ENCODE data around the gene CRYBA2.

CRYBA2 gene

GRCh38 chr2:218983263-218983933 lies 9.8 kb downstream of the CRYBA2 start:
- WGBS (ENCODE audit: insufficient coverage, insufficient read length): no CpG with 5 or more reads among the region's 23 CpGs
- H3K27me3 ChIP-seq (ENCODE audit: control insufficient read depth, insufficient read depth, low read length): peaks cover 74% of the 10 kb centered on the region
- H3K36me3 ChIP-seq (ENCODE audit: control insufficient read depth, insufficient read depth, low read length): no peaks in the 10 kb centered on the region
- no peak overlapping the region for H3K27ac ChIP-seq (ENCODE audit: low read length)
- no peak overlapping the region for H3K4me3 ChIP-seq (ENCODE audit: low read length)
- H3K4me1 ChIP-seq (ENCODE audit: control insufficient read depth, insufficient read depth, low read length): peaks cover 3% of the 10 kb centered on the region
- no peaks in the 10 kb centered on the region for H3K9me3 ChIP-seq (ENCODE audit: control insufficient read depth, insufficient read depth, low read length)
- DNase-seq (ENCODE audit: low read depth, low spot score): no peak

- no peaks in the 10 kb centered on the region for H3K36me3 ChIP-seq (ENCODE audit: control insufficient read depth, insufficient read depth, low read length)
- WGBS (ENCODE audit: insufficient coverage, insufficient read length): no CpG with 5 or more reads among the region's 28 CpGs
- no peaks in the 10 kb centered on the region for H3K9me3 ChIP-seq (ENCODE audit: control insufficient read depth, insufficient read depth, low read length)
- DNase-seq (ENCODE audit: low read depth, low spot score): no peak
- H3K27me3 ChIP-seq (ENCODE audit: control insufficient read depth, insufficient read depth, low read length): peaks cover 68% of the 10 kb centered on the region
- H3K27ac ChIP-seq (ENCODE audit: low read length): no peak overlapping the region
- H3K4me3 ChIP-seq (ENCODE audit: low read length): no peak overlapping the region
- peaks cover 3% of the 10 kb centered on the region for H3K4me1 ChIP-seq (ENCODE audit: control insufficient read depth, insufficient read depth, low read length)
These were observed 10.5 kb downstream of the CRYBA2 start for GRCh38 chr2:218982586-218983262.

- Histone ChIP-seq H3K4me3 (ENCODE audit: low read length) (no peak overlapping the region; the same call in 1 of the 2 replicates), H3K4me1 (ENCODE audit: control insufficient read depth, insufficient read depth, low read length) (peaks cover 3% of the 10 kb centered on the region), H3K27ac (ENCODE audit: low read length) (no peak overlapping the region), H3K9me3 (ENCODE audit: control insufficient read depth, insufficient read depth, low read length) (no peaks in the 10 kb centered on the region), H3K36me3 (ENCODE audit: control insufficient read depth, insufficient read depth, low read length) (no peaks in the 10 kb centered on the region), H3K27me3 (ENCODE audit: control insufficient read depth, insufficient read depth, low read length) (peaks cover 65% of the 10 kb centered on the region)
- DNase-seq (ENCODE audit: low read depth, low spot score): no peak
- WGBS (ENCODE audit: insufficient coverage, insufficient read length): no CpG with 5 or more reads among the region's 69 CpGs
These were observed 11.2 kb downstream of the CRYBA2 start for GRCh38 chr2:218981881-218982585.

GRCh38 chr2:218981390-218981880 lies 11.8 kb downstream of the CRYBA2 start:
- Histone ChIP-seq H3K36me3 (ENCODE audit: control insufficient read depth, insufficient read depth, low read length) (no peaks in the 10 kb centered on the region), H3K9me3 (ENCODE audit: control insufficient read depth, insufficient read depth, low read length) (no peaks in the 10 kb centered on the region), H3K27me3 (ENCODE audit: control insufficient read depth, insufficient read depth, low read length) (peaks cover 62% of the 10 kb centered on the region), H3K4me3 (ENCODE audit: low read length) (no peak overlapping the region), H3K27ac (ENCODE audit: low read length) (no peak overlapping the region), H3K4me1 (ENCODE audit: control insufficient read depth, insufficient read depth, low read length) (peaks cover 3% of the 10 kb centered on the region)
- no CpG with 5 or more reads among the region's 46 CpGs for WGBS (ENCODE audit: insufficient coverage, insufficient read length)
- DNase-seq (ENCODE audit: low read depth, low spot score): no peak

GRCh38 chr2:218980735-218981389 lies 12.4 kb downstream of the CRYBA2 start:
- 100% methylated on average over 2 of the region's 26 CpGs for WGBS (ENCODE audit: insufficient coverage, insufficient read length)
- Histone ChIP-seq H3K4me3 (ENCODE audit: low read length) (no peak overlapping the region), H3K4me1 (ENCODE audit: control insufficient read depth, insufficient read depth, low read length) (peaks cover 3% of the 10 kb centered on the region), H3K27ac (ENCODE audit: low read length) (no peak overlapping the region), H3K27me3 (ENCODE audit: control insufficient read depth, insufficient read depth, low read length) (peaks cover 60% of the 10 kb centered on the region), H3K36me3 (ENCODE audit: control insufficient read depth, insufficient read depth, low read length) (no peaks in the 10 kb centered on the region), H3K9me3 (ENCODE audit: control insufficient read depth, insufficient read depth, low read length) (no peaks in the 10 kb centered on the region)
- DNase-seq (ENCODE audit: low read depth, low spot score): no peak

- peak overlapping the region; percentile 14; the same call in 1 of the 2 replicates for H3K4me3 ChIP-seq (ENCODE audit: low read length)
- no peaks in the 10 kb centered on the region for H3K36me3 ChIP-seq (ENCODE audit: control insufficient read depth, insufficient read depth, low read length)
- no CpG with 5 or more reads among the region's 39 CpGs for WGBS (ENCODE audit: insufficient coverage, insufficient read length)
- DNase-seq (ENCODE audit: low read depth, low spot score): no peak
- no peaks in the 10 kb centered on the region for H3K9me3 ChIP-seq (ENCODE audit: control insufficient read depth, insufficient read depth, low read length)
- no peak overlapping the region for H3K27ac ChIP-seq (ENCODE audit: low read length)
- H3K4me1 ChIP-seq (ENCODE audit: control insufficient read depth, insufficient read depth, low read length): peaks cover 3% of the 10 kb centered on the region
- H3K27me3 ChIP-seq (ENCODE audit: control insufficient read depth, insufficient read depth, low read length): peaks cover 54% of the 10 kb centered on the region
These were observed 13.1 kb downstream of the CRYBA2 start for GRCh38 chr2:218979846-218980734.

GRCh38 chr2:218975060-218975777 lies 18.0 kb downstream of the CRYBA2 start:
- Histone ChIP-seq H3K4me3 (ENCODE audit: low read length) (no peak overlapping the region), H3K27me3 (ENCODE audit: control insufficient read depth, insufficient read depth, low read length) (peaks cover 12% of the 10 kb centered on the region; the same call in 1 of the 2 replicates), H3K36me3 (ENCODE audit: control insufficient read depth, insufficient read depth, low read length) (no peaks in the 10 kb centered on the region), H3K4me1 (ENCODE audit: control insufficient read depth, insufficient read depth, low read length) (no peaks in the 10 kb centered on the region), H3K9me3 (ENCODE audit: control insufficient read depth, insufficient read depth, low read length) (no peaks in the 10 kb centered on the region), H3K27ac (ENCODE audit: low read length) (no peak overlapping the region)
- WGBS (ENCODE audit: insufficient coverage, insufficient read length): no CpG with 5 or more reads among the region's 4 CpGs
- no peak for DNase-seq (ENCODE audit: low read depth, low spot score)

GRCh38 chr2:218970894-218971293 lies 22.3 kb downstream of the CRYBA2 start:
- Histone ChIP-seq H3K9me3 (ENCODE audit: control insufficient read depth, insufficient read depth, low read length) (no peaks in the 10 kb centered on the region), H3K4me3 (ENCODE audit: low read length) (no peak overlapping the region), H3K27me3 (ENCODE audit: control insufficient read depth, insufficient read depth, low read length) (no peaks in the 10 kb centered on the region; the same call in 1 of the 2 replicates), H3K27ac (ENCODE audit: low read length) (no peak overlapping the region), H3K4me1 (ENCODE audit: control insufficient read depth, insufficient read depth, low read length) (no peaks in the 10 kb centered on the region), H3K36me3 (ENCODE audit: control insufficient read depth, insufficient read depth, low read length) (no peaks in the 10 kb centered on the region)
- WGBS (ENCODE audit: insufficient coverage, insufficient read length): no CpG with 5 or more reads among the region's 1 CpG
- DNase-seq (ENCODE audit: low read depth, low spot score): no peak

- WGBS (ENCODE audit: insufficient coverage, insufficient read length): no CpG with 5 or more reads among the region's 5 CpGs
- Histone ChIP-seq H3K36me3 (ENCODE audit: control insufficient read depth, insufficient read depth, low read length) (no peaks in the 10 kb centered on the region; the same call in 1 of the 2 replicates), H3K9me3 (ENCODE audit: control insufficient read depth, insufficient read depth, low read length) (no peaks in the 10 kb centered on the region), H3K27ac (ENCODE audit: low read length) (no peak overlapping the region), H3K4me3 (ENCODE audit: low read length) (no peak overlapping the region), H3K27me3 (ENCODE audit: control insufficient read depth, insufficient read depth, low read length) (peaks cover 18% of the 10 kb centered on the region), H3K4me1 (ENCODE audit: control insufficient read depth, insufficient read depth, low read length) (peaks cover 11% of the 10 kb centered on the region)
- DNase-seq (ENCODE audit: low read depth, low spot score): no peak
These were observed 29.0 kb downstream of the CRYBA2 start for GRCh38 chr2:218964041-218964771.

Data from iPS DF 6.9 (cell line).